Measurements from ENCODE around the gene LRRC9.

LRRC9 gene

GRCh38 chr14:60106339-60106738 lies 186.4 kb downstream of the LRRC9 start:
- in situ Hi-C loops (cut with MboI; ENCODE audit: low sequenced_read_pairs), result no loop called here

- in situ Hi-C loops (cut with MboI; ENCODE audit: low sequenced_read_pairs), result no loop called here
These were observed 187.5 kb downstream of the LRRC9 start for GRCh38 chr14:60107477-60107876.

- in situ Hi-C loops (cut with MboI; ENCODE audit: low sequenced_read_pairs), result no loop called here
These were observed 191.8 kb downstream of the LRRC9 start for GRCh38 chr14:60111732-60112131.
